GM20000 (cell line): ENCODE results near the gene PLEKHF1.

ENCODE experiments used
- DNase-seq: peaks from one replicate; pipeline ENCODE4 v3.0.0; 2012; ENCODE audit warnings: low spot score
- CTCF ChIP-seq: IDR thresholded peaks from 2 replicates; pipeline ENCODE4 v1.5.1; 2012; ENCODE audit warnings: mild to moderate bottlenecking, control low read depth; ENCODE audit errors: extremely low read depth, missing control alignments

Gene PLEKHF1

GRCh38 chr19:29628661-29629385, 36.4 kb upstream of the PLEKHF1 start:
- DNase-seq: no peak
- TF ChIP-seq CTCF: no peak

GRCh38 chr19:29629836-29630534, 35.3 kb upstream of the PLEKHF1 start:
- no peak for DNase-seq

GRCh38 chr19:29630655-29631054, 34.6 kb upstream of the PLEKHF1 start:
- DNase-seq: no peak
- no peak for TF ChIP-seq CTCF

More at GRCh38 chr19:29629836-29630534, 35.3 kb upstream of the PLEKHF1 start:
- no peak for TF ChIP-seq CTCF

- DNase-seq: no peak
- no peak for TF ChIP-seq CTCF
Observed at GRCh38 chr19:29631450-29631849, 33.8 kb upstream of the PLEKHF1 start.

- no peak for DNase-seq
- TF ChIP-seq CTCF: no peak
Observed at GRCh38 chr19:29634002-29634401, 31.3 kb upstream of the PLEKHF1 start.

- no peak for TF ChIP-seq CTCF
Observed at GRCh38 chr19:29634423-29635130, 30.7 kb upstream of the PLEKHF1 start.

GRCh38 chr19:29635963-29636362, 29.3 kb upstream of the PLEKHF1 start:
- TF ChIP-seq CTCF: no peak
- no peak for DNase-seq

More at GRCh38 chr19:29634423-29635130, 30.7 kb upstream of the PLEKHF1 start:
- no peak for DNase-seq
